Uterus (tissue), 2 donors: ENCODE results near the gene FAM114A1.

ENCODE experiments used
- POLR2A ChIP-seq, 2 donors: fragments of 450-650 bp; IDR thresholded peaks; one replicate each; pipeline ENCODE4 v1.6.1; 2016; ENCODE audit warnings: antibody characterized with exemption in 2 of 2, mild to moderate bottlenecking in 1 of 2, moderate library complexity in 1 of 2
- TF ChIP-seq, protein P1 (sequence below), 4 experiments: fragments of 200-600 bp in 2 of 4; fragments of 450-650 bp in 2 of 4; sonication (generic) in 2 of 4; IDR thresholded peaks; one replicate each; pipeline ENCODE4 v1.5.1; 2016 to 2019; ENCODE audit warnings: antibody characterized with exemption in 4 of 4, mild to moderate bottlenecking in 2 of 4, moderate library complexity in 1 of 4

DNA sequence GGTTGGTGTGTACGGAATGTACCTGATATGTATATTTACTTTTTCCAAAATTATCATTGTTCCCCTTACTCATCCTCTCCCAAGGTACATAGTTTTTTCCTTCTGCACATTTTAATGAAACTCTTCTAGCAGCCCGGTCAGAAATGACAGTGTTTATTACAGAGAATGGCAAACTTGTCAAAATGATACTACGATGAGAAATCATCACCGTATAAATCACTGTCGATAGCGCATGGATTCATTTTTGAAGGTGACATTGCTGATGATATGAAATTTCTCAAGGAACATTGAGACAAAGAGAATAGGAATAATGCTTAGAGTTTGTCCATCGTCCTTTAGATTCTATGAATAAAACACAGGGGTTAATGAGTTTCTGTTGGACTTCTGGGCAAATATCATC lies 30.6 kb downstream of the FAM114A1 start:
- no peak for TF ChIP-seq POLR2A (IDR thresholded peaks at IDR 0.05)
- TF ChIP-seq, protein P1, sequence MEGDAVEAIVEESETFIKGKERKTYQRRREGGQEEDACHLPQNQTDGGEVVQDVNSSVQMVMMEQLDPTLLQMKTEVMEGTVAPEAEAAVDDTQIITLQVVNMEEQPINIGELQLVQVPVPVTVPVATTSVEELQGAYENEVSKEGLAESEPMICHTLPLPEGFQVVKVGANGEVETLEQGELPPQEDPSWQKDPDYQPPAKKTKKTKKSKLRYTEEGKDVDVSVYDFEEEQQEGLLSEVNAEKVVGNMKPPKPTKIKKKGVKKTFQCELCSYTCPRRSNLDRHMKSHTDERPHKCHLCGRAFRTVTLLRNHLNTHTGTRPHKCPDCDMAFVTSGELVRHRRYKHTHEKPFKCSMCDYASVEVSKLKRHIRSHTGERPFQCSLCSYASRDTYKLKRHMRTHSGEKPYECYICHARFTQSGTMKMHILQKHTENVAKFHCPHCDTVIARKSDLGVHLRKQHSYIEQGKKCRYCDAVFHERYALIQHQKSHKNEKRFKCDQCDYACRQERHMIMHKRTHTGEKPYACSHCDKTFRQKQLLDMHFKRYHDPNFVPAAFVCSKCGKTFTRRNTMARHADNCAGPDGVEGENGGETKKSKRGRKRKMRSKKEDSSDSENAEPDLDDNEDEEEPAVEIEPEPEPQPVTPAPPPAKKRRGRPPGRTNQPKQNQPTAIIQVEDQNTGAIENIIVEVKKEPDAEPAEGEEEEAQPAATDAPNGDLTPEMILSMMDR (IDR thresholded peaks at IDR 0.05), result no peak
